ENCODE measurements around the gene SYNGAP1.

DNA sequence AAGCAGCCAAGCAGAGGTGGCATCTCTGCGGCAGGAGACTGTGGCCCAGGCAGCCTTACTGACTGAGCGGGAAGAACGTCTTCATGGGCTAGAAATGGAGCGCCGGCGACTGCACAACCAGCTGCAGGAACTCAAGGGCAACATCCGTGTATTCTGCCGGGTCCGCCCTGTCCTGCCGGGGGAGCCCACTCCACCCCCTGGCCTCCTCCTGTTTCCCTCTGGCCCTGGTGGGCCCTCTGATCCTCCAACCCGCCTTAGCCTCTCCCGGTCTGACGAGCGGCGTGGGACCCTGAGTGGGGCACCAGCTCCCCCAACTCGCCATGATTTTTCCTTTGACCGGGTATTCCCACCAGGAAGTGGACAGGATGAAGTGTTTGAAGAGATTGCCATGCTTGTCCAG, 15.0 kb upstream of the SYNGAP1 start:
- TF ChIP-seq POLR2A (IDR thresholded peaks at IDR 0.05) (no peak), CTCF (IDR thresholded peaks at IDR 0.05) (no peak)
